H9 (cell line): ENCODE data around the gene RPN1. TPM values are rescaled to one million over a fixed set of nuclear protein-coding genes. Genes with fewer than 3 reads are reported as not detected.

Source experiments
- DNase-seq: peaks from one replicate; pipeline ENCODE4 v3.0.0-alpha.2; 2017
- H2AFZ ChIP-seq: one replicate; pipeline ENCODE4 v1.6.1; 2013; ENCODE audit warnings: mild to moderate bottlenecking, low read length, control low read depth, moderate library complexity
- H2AK5ac ChIP-seq: 2 replicates; pipeline ENCODE4 v1.6.1; 2013; ENCODE audit warnings: low read length, control low read depth, mixed read lengths; ENCODE audit not compliant: insufficient read length
- H2BK120ac ChIP-seq: one replicate; pipeline ENCODE4 v1.6.1; 2013; ENCODE audit warnings: low read depth, mild to moderate bottlenecking, low read length, control low read depth, inconsistent platforms; ENCODE audit not compliant: poor library complexity, severe bottlenecking
- H2BK12ac ChIP-seq: 2 replicates; pipeline ENCODE4 v1.6.1; 2013; ENCODE audit warnings: low read length, control low read depth, mixed read lengths, low read depth; ENCODE audit not compliant: insufficient read length
- H2BK15ac ChIP-seq: 2 replicates; pipeline ENCODE4 v1.6.1; 2013; ENCODE audit warnings: low read depth, low read length, control low read depth
- H2BK20ac ChIP-seq: one replicate; pipeline ENCODE4 v1.6.1; 2013; ENCODE audit warnings: low read depth, mild to moderate bottlenecking, low read length, control low read depth, inconsistent platforms; ENCODE audit not compliant: poor library complexity, severe bottlenecking
- H2BK5ac ChIP-seq: 2 replicates; pipeline ENCODE4 v1.6.1; 2013; ENCODE audit warnings: low read length, control low read depth, mixed read lengths; ENCODE audit not compliant: insufficient read length
- H3K14ac ChIP-seq: 2 replicates; pipeline ENCODE4 v1.6.1; 2013; ENCODE audit warnings: low read length, control low read depth; ENCODE audit not compliant: insufficient read depth
- H3K18ac ChIP-seq: 2 replicates; pipeline ENCODE4 v1.6.1; 2013; ENCODE audit warnings: low read depth, mild to moderate bottlenecking, mixed read lengths, low read length, control low read depth; ENCODE audit not compliant: insufficient read length
- H3K23ac ChIP-seq: 2 replicates; pipeline ENCODE4 v1.6.1; 2013; ENCODE audit warnings: low read length, control low read depth, mixed read lengths, low read depth; ENCODE audit not compliant: insufficient read length
- H3K23me2 ChIP-seq: 2 replicates; pipeline ENCODE4 v1.6.1; 2013; ENCODE audit warnings: low read depth, mild to moderate bottlenecking, mixed read lengths, low read length, control low read depth; ENCODE audit not compliant: insufficient read length, poor library complexity, severe bottlenecking
- H3K27ac ChIP-seq: 2 replicates; pipeline ENCODE4 v1.5.1; 2013; ENCODE audit warnings: low read length, control low read depth, mixed read lengths, low read depth; ENCODE audit not compliant: insufficient read length
- H3K27me3 ChIP-seq: 2 replicates; pipeline ENCODE4 v1.6.1; 2013; ENCODE audit warnings: low read length, control low read depth, inconsistent platforms; ENCODE audit not compliant: insufficient read depth
- H3K4ac ChIP-seq: 2 replicates; pipeline ENCODE4 v1.6.1; 2013; ENCODE audit warnings: low read depth, mild to moderate bottlenecking, control low read depth, inconsistent platforms, low read length, moderate library complexity
- H3K4me1 ChIP-seq: 2 replicates; pipeline ENCODE4 v1.6.1; 2013; ENCODE audit warnings: low read length, control low read depth, inconsistent platforms; ENCODE audit not compliant: insufficient read depth
- H3K4me2 ChIP-seq: 2 replicates; pipeline ENCODE4 v1.6.1; 2013; ENCODE audit warnings: low read length, control low read depth, mixed read lengths; ENCODE audit not compliant: insufficient read length, insufficient read depth
- H3K56ac ChIP-seq: 2 replicates; pipeline ENCODE4 v1.6.1; 2013; ENCODE audit warnings: low read depth, mild to moderate bottlenecking, mixed read lengths, low read length, control low read depth; ENCODE audit not compliant: insufficient read length
- H3K79me1 ChIP-seq: 2 replicates; pipeline ENCODE4 v1.6.1; 2013; ENCODE audit warnings: low read depth, mild to moderate bottlenecking, moderate library complexity, low read length, control low read depth, inconsistent platforms; ENCODE audit not compliant: insufficient read depth, poor library complexity, severe bottlenecking
- H3K79me2 ChIP-seq: 2 replicates; pipeline ENCODE4 v1.6.1; 2013; ENCODE audit warnings: low read length, control low read depth, inconsistent platforms; ENCODE audit not compliant: insufficient read depth
- H3K9ac ChIP-seq: 2 replicates; pipeline ENCODE4 v1.6.1; 2013; ENCODE audit warnings: low read length, control low read depth, mixed read lengths; ENCODE audit not compliant: insufficient read length; ENCODE audit errors: extremely low read depth
- H3K9me3 ChIP-seq: one replicate; pipeline ENCODE4 v1.6.1; 2013; ENCODE audit warnings: low read depth, low read length, inconsistent platforms; ENCODE audit not compliant: control insufficient read depth
- H3T11ph ChIP-seq: one replicate; pipeline ENCODE4 v1.6.1; 2013; ENCODE audit warnings: mild to moderate bottlenecking, low read length, control low read depth, inconsistent platforms
- H4K20me1 ChIP-seq: one replicate; pipeline ENCODE4 v1.6.1; 2013; ENCODE audit not compliant: control insufficient read depth, insufficient read length, insufficient read depth
- H4K5ac ChIP-seq: 2 replicates; pipeline ENCODE4 v1.6.1; 2013; ENCODE audit warnings: low read depth, mild to moderate bottlenecking, mixed read lengths, low read length, control low read depth; ENCODE audit not compliant: insufficient read length
- H4K8ac ChIP-seq: replicated peaks from 2 replicates; pipeline ENCODE4 v1.6.1; 2013; ENCODE audit warnings: low read length, control low read depth, mixed read lengths, low read depth; ENCODE audit not compliant: insufficient read length
- H4K91ac ChIP-seq: 2 replicates; pipeline ENCODE4 v1.6.1; 2013; ENCODE audit warnings: low read depth, mild to moderate bottlenecking, moderate library complexity, mixed read lengths, low read length, control low read depth; ENCODE audit not compliant: insufficient read length
- H3K27ac Mint-ChIP-seq, 3 experiments: 2 replicates in 2 of 3; 3 replicates in 1 of 3; pipeline ENCODE4 v1.8.0; 2020 to 2021; ENCODE audit warnings: mixed read lengths in 3 of 3, mild to moderate bottlenecking in 1 of 3, moderate library complexity in 1 of 3
- H3K27me3 Mint-ChIP-seq: 2 replicates; pipeline ENCODE4 v1.8.0; 2021; ENCODE audit warnings: low read depth, mild to moderate bottlenecking, moderate library complexity, mixed read lengths
- H3K36me3 Mint-ChIP-seq, 3 experiments: 2 replicates in 2 of 3; 3 replicates in 1 of 3; pipeline ENCODE4 v1.8.0; 2020 to 2021; ENCODE audit warnings: low read depth in 3 of 3, mixed read lengths in 3 of 3; ENCODE audit not compliant: insufficient read depth in 1 of 3
- H3K4me1 Mint-ChIP-seq, 2 experiments: 2 replicates each; pipeline ENCODE4 v1.8.0; 2020; ENCODE audit warnings: mixed read lengths in 2 of 2
- H3K4me3 Mint-ChIP-seq, 2 experiments: 2 replicates in 1 of 2; 3 replicates in 1 of 2; pipeline ENCODE4 v1.8.0; 2020 to 2021; ENCODE audit warnings: mild to moderate bottlenecking in 2 of 2, mixed read lengths in 2 of 2, moderate library complexity in 1 of 2
- H3K9me3 Mint-ChIP-seq, 2 experiments: 2 replicates in 1 of 2; 3 replicates in 1 of 2; pipeline ENCODE4 v1.8.0; 2020; ENCODE audit warnings: mild to moderate bottlenecking in 2 of 2, mixed read lengths in 2 of 2, moderate library complexity in 1 of 2
- WGBS: extraction: QIAGEN DNeasy Blood & Tissue Kit; methylation state at CpG from one replicate; pipeline ENCODE4 v1.1.7; 2013; ENCODE audit warnings: missing lambda C conversion rate, low lambda C conversion rate, mixed read lengths; ENCODE audit not compliant: insufficient read length; ENCODE audit errors: extremely low coverage; 5-methylcytosine and 5-hydroxymethylcytosine counted together
- total RNA-seq: library from RNA; stranded (reverse); gene quantifications from 2 replicates; pipeline ENCODE4 v1.2.1, GENCODE V29; 2021
- TF ChIP-seq, protein P1 (sequence below): fragments of 200-600 bp; sonication (generic); conservative IDR thresholded peaks from 3 replicates; pipeline ENCODE4 v1.8.0; 2021; ENCODE audit warnings: antibody characterized with exemption, mild to moderate bottlenecking

The RPN1 gene
- total RNA-seq, 1 experiment from 2014 or later = 174 TPM

GRCh38 chr3:128618398-128618726 is 32.3 kb downstream of the RPN1 start:
- H3K4me2 ChIP-seq = peak overlapping the region; percentile 74
- peaks cover 25 to 49% (median 34%) of the 10 kb centered on the region in 3 experiments; a peak in 6 of 7 replicates for H3K36me3 Mint-ChIP-seq
- H3K27ac Mint-ChIP-seq = peak overlapping the region; percentile 83 to 97 (median 97)

More at GRCh38 chr3:128618398-128618726, 32.3 kb downstream of the RPN1 start:
- no peak overlapping the region for H2AK5ac ChIP-seq
- TF ChIP-seq, protein P1, sequence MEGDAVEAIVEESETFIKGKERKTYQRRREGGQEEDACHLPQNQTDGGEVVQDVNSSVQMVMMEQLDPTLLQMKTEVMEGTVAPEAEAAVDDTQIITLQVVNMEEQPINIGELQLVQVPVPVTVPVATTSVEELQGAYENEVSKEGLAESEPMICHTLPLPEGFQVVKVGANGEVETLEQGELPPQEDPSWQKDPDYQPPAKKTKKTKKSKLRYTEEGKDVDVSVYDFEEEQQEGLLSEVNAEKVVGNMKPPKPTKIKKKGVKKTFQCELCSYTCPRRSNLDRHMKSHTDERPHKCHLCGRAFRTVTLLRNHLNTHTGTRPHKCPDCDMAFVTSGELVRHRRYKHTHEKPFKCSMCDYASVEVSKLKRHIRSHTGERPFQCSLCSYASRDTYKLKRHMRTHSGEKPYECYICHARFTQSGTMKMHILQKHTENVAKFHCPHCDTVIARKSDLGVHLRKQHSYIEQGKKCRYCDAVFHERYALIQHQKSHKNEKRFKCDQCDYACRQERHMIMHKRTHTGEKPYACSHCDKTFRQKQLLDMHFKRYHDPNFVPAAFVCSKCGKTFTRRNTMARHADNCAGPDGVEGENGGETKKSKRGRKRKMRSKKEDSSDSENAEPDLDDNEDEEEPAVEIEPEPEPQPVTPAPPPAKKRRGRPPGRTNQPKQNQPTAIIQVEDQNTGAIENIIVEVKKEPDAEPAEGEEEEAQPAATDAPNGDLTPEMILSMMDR = no peak
- no peak overlapping the region for H4K5ac ChIP-seq
- H3K18ac ChIP-seq = no peak overlapping the region
- Mint-ChIP-seq H3K27me3 (no peaks in the 10 kb centered on the region; the same call in 1 of the 2 replicates), H3K4me1 (peaks cover 11 to 13% of the 10 kb centered on the region in 2 experiments), H3K4me3 (peak overlapping the region; percentile 85 to 96), H3K9me3 (no peaks in the 10 kb centered on the region)
- peak overlapping the region; percentile 64 for H3K9ac ChIP-seq
- H3K79me2 ChIP-seq = no peaks in the 10 kb centered on the region
- H3T11ph ChIP-seq = no peak overlapping the region
- no peaks in the 10 kb centered on the region for H4K20me1 ChIP-seq
- no peak overlapping the region for H2BK15ac ChIP-seq
- H3K79me1 ChIP-seq = no peaks in the 10 kb centered on the region
- 0 out of 2 replicates have a peak overlapping the region, but pooled peaks have one; percentile 10 for H3K14ac ChIP-seq
- H3K9me3 ChIP-seq = no peaks in the 10 kb centered on the region
- H4K91ac ChIP-seq = no peak overlapping the region
- no peak overlapping the region for H2AFZ ChIP-seq
- no peaks in the 10 kb centered on the region for H3K27me3 ChIP-seq
- no peak overlapping the region for H3K23ac ChIP-seq
- no peak overlapping the region for H2BK12ac ChIP-seq
- H3K23me2 ChIP-seq = peaks cover 3% of the 10 kb centered on the region
- no peak overlapping the region for H2BK120ac ChIP-seq
- no peak overlapping the region for H3K4ac ChIP-seq
- no peak for DNase-seq
- no peak overlapping the region for H4K8ac ChIP-seq
- no peak overlapping the region for H2BK20ac ChIP-seq
- no peaks in the 10 kb centered on the region; the same call in 1 of the 2 replicates for H3K4me1 ChIP-seq
- H2BK5ac ChIP-seq = no peak overlapping the region
- H3K56ac ChIP-seq = no peak overlapping the region
- peak overlapping the region; percentile 6 for H3K27ac ChIP-seq
- WGBS = no CpG with 5 or more reads among the region's 5 CpGs
